ENCODE results near the gene RAC2.

Gene RAC2

DNA sequence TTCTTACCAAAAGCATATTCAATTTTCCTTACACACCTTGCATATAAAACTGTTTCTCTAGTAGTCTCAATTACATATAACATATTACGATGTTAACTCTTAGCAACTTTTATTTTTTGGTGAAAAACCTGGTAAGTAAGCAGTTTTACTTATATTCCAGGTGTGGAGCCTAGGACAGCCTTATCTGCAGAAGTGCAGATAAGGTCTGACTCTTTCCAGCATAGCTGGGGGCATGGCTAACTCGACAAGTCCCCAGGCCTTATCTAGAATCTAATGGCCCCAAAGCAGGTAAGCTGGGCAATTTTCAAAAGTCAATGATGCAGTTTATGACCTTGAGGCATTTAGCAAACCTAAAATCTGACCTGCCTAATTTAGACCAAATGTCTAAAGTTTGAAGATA, 51.9 kb downstream of the RAC2 start:
- TF ChIP-seq, protein P1, sequence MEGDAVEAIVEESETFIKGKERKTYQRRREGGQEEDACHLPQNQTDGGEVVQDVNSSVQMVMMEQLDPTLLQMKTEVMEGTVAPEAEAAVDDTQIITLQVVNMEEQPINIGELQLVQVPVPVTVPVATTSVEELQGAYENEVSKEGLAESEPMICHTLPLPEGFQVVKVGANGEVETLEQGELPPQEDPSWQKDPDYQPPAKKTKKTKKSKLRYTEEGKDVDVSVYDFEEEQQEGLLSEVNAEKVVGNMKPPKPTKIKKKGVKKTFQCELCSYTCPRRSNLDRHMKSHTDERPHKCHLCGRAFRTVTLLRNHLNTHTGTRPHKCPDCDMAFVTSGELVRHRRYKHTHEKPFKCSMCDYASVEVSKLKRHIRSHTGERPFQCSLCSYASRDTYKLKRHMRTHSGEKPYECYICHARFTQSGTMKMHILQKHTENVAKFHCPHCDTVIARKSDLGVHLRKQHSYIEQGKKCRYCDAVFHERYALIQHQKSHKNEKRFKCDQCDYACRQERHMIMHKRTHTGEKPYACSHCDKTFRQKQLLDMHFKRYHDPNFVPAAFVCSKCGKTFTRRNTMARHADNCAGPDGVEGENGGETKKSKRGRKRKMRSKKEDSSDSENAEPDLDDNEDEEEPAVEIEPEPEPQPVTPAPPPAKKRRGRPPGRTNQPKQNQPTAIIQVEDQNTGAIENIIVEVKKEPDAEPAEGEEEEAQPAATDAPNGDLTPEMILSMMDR (IDR thresholded peaks at IDR 0.05; ENCODE audit: low read depth, low read length): no peak
- DNase-seq (ENCODE audit: low read depth in 2 of 2): no peak
- H3K4me3 ChIP-seq (replicated peaks in 1 of 2; ENCODE audit: low read depth in 2 of 2, low read length in 2 of 2): no peak overlapping the region

DNA sequence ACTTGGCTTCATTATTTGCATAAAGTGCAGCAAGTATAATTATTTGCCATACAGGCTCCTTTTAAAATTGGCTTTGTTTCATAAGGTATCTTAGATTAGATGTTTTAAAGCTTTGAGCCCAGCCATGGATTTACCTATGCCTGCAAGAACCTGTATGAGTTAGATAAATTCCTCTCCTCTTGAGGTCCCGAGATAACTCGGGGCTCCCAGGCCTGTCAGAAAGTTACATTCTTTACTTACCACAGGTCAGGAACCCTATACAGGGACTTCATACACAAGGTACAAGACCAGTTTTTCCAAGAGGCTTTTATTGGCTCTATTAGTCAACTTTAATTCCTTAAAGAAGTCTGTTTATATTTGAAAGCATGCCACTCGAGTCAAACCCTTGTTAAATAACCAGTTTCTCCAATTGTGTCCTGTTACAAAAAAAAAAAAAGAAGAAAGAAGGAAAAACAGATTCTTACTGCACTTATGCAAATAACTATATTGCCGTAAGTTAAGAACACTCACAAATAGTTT, 53.7 kb downstream of the RAC2 start:
- no peak for DNase-seq (ENCODE audit: low read depth in 2 of 2)
- TF ChIP-seq, protein P1 (IDR thresholded peaks at IDR 0.05; ENCODE audit: low read depth, low read length): no peak
- H3K4me3 ChIP-seq (replicated peaks in 1 of 2; ENCODE audit: low read depth in 2 of 2, low read length in 2 of 2): no peak overlapping the region

DNA sequence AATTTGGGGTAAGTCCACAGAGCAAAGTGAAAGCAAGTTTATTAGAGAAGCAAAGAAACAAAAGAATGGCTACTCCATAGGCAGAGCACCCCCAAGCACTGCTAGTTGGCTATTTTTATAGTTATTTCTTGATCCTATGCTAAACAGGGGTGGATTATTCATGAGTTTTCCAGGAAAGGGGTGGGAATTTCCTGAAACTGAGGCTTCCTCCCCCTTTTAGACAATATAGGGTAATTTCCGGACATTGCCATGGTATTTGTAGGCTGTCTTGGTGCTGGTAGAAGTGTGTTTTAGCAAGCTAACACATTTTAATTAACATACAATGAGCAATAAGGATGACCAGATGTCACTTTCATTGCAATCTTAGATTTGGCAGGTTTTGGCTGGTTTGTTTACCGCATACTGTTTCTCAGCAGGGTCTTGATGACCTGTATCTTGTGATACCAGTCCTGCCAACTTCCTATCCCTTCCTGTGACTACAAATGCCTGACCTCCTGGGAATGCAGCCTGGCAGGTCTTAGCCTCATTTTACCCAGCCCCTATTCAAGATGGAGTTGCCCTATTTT, 55.1 kb downstream of the RAC2 start:
- DNase-seq (ENCODE audit: low read depth in 2 of 2): peak; percentile 58 to 83
- TF ChIP-seq, protein P1 (IDR thresholded peaks at IDR 0.05; ENCODE audit: low read depth, low read length): no peak
- no peak overlapping the region for H3K4me3 ChIP-seq (replicated peaks in 1 of 2; ENCODE audit: low read depth in 2 of 2, low read length in 2 of 2)

DNA sequence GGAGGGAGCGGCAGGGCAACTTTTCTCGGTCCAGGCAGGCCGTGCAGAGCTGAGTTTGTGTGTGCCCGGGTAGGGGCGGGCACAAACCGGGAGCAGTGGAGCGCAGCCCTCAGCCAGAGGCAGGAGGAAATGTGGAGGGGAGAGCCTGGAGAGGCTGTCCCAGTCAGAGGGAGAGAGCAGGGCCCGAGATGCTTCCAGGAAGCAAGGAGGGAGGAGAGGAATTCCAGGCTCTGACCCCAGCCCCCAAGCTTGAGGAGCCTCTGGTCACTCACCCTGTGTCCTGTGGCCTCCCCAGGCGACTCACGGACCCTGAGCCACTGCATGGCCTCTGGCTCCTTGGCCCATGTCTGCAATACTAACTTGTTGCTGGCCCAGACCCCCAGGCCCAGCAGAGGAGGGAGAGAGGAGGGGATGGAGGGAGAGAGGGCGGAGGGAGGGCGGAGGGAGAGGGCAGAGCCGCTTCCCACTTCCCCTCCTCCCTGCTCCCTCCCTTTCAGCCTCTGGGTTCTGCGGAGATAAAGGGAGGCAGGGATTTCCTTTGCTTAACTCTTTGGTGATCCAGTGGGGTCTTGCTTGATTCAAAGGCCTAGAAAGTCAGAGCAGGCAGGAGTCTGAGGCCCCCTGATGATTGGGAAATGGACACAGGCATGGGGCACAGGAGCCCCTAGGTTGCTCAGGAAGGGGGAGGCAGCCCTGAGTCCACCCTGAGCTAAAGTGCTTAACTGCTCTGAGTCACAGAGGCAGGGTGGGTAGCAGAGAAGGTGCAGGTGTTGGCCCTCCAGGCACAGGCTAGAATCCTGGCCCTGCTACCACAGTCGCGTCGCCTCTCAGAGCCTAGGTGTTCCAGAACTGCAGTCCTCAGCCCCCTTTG, 55.9 kb downstream of the RAC2 start, which contains the start of gene C1QTNF6:
Gene C1QTNF6 (minus strand): TSS at position 357 of the 871 bp plus-strand sequence. CDS start 34 bp downstream, at position 323.
- peak in 1 of 2 donors; percentile 87 for DNase-seq (ENCODE audit: low read depth in 2 of 2)
- peak within 1 kb of the TSS; percentile 56 to 65 for H3K4me3 ChIP-seq (replicated peaks in 1 of 2; ENCODE audit: low read depth in 2 of 2, low read length in 2 of 2)
- TF ChIP-seq, protein P1 (IDR thresholded peaks at IDR 0.05; ENCODE audit: low read depth, low read length): no peak

DNA sequence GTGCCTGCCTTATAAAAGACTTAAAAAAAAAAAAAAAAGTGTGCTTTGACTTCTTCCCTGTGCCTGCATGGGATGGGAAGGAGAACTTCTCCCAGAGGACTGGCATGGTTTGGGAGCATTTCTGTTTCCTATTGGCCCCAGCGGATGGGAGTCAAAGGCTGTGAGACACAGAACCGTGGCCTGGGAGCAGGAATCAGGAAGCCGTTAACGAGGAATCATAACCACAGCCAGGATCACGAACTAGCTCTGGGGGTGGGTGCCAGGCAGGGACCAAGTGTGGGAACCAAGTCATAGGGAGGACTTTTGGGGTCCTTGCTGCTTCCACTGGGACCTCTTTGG, 56.5 kb downstream of the RAC2 start:
- TF ChIP-seq, protein P1 (IDR thresholded peaks at IDR 0.05; ENCODE audit: low read depth, low read length): no peak
- peak; percentile 52 to 55 for DNase-seq (ENCODE audit: low read depth in 2 of 2)
- peak overlapping the region; percentile 56 to 65 for H3K4me3 ChIP-seq (replicated peaks in 1 of 2; ENCODE audit: low read depth in 2 of 2, low read length in 2 of 2)

DNA sequence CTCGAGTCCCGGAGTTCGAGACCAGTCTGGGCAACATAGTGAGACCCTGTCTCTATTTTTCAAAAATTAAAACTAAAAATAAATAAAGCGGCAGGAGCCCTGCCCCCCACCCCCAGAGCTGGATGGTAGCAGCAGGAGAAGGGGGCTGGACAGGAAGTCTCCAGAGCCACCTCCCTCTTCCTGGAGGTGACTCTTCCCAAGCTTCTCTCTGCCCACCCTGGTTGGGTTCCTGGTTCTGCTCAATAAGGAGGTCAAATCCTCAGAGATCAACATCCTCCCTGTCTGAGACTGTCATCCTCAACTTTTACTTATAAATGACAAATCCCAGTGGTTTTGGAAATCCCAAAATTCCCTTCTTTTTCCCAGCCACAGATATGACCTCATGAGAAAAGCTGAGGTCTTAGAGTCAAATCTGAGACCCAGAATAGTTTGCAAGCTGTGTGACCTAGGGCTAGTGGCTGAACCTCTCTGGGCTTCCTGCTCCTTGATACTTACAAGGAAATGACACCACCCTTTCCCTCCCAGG, 57.0 kb downstream of the RAC2 start:
- peak overlapping the region; percentile 56 to 65 for H3K4me3 ChIP-seq (replicated peaks in 1 of 2; ENCODE audit: low read depth in 2 of 2, low read length in 2 of 2)
- DNase-seq (ENCODE audit: low read depth in 2 of 2): peak in 1 of 2 donors; percentile 58
- TF ChIP-seq, protein P1 (IDR thresholded peaks at IDR 0.05; ENCODE audit: low read depth, low read length): no peak
